HepG2 (cell line): ENCODE measurements around the gene WDR54. TPM values are rescaled to one million over a fixed set of nuclear protein-coding genes. Genes with fewer than 3 reads are reported as not detected.

Source experiments
- ATAC-seq: fragments of 200-7000 bp; cut with Tn5 transposase; 3 replicates; pipeline ENCODE4 v1.9.1; 2020; ENCODE audit warnings: mild to moderate bottlenecking, moderate library complexity
- BruUV-seq: library from RNA; stranded (reverse); fragments of 400-500 nt; replicated peaks from 2 replicates; lab custom pipeline; 2021; lab: Mats Ljungman, UMichigan
- CTCF ChIA-PET: fragments of 300-600 bp; formaldehyde crosslinking; extraction: SDS; loops from one replicate; lab custom pipeline; 2021; ENCODE audit warnings: low total read pairs, inconsistent platforms, low intra/inter-chr PET ratio; lab: Yijun Ruan, JAX
- POLR2A ChIA-PET: fragments of 350-600 bp; sonication (Branson Sonifier 250); formaldehyde crosslinking; loops from one replicate; lab custom pipeline; 2020; ENCODE audit warnings: antibody characterized with exemption, inconsistent platforms; lab: Yijun Ruan, JAX
- DNase-seq: peaks from one replicate; pipeline ENCODE4 v3.0.0-alpha.2; 2015; ENCODE audit warnings: low spot score
- FAIRE-seq: peaks from 3 replicates; lab custom pipeline; 2011; peaks lifted over from hg19 to GRCh38; lab: Jason Lieb, UNC
- H2AFZ ChIP-seq: one replicate; pipeline ENCODE4 v1.6.1; 2011; ENCODE audit warnings: low read length, inconsistent platforms
- H3K27ac ChIP-seq: fragments of 300-600 bp; 3 replicates; pipeline ENCODE4 v1.8.0; 2011; ENCODE audit warnings: mixed run types, mild to moderate bottlenecking, mixed read lengths, low read length, inconsistent platforms; ENCODE audit not compliant: insufficient read depth; ENCODE audit errors: extremely low read length
- H3K27me3 ChIP-seq, 2 experiments: fragments of 200-600 bp in 1 of 2; 2 replicates in 1 of 2; 3 replicates in 1 of 2; pipeline versions ENCODE4 v1.6.0 to v1.8.0; 2011; ENCODE audit warnings: low read length in 2 of 2, mild to moderate bottlenecking in 2 of 2, moderate library complexity in 2 of 2, inconsistent platforms in 1 of 2; ENCODE audit not compliant: insufficient read depth in 2 of 2, control insufficient read depth in 1 of 2
- H3K36me3 ChIP-seq, 2 experiments: fragments of 200-600 bp in 1 of 2; replicated peaks in 1 of 2; 2 replicates in 1 of 2; 3 replicates in 1 of 2; pipeline versions ENCODE4 v1.5.1 to v1.8.0; 2011; ENCODE audit warnings: low read length in 2 of 2, inconsistent platforms in 1 of 2; ENCODE audit not compliant: insufficient read depth in 2 of 2, control insufficient read depth in 1 of 2
- H3K4me1 ChIP-seq: 2 replicates; pipeline ENCODE4 v1.5.1; 2012; ENCODE audit warnings: low read length, inconsistent platforms; ENCODE audit not compliant: insufficient read depth
- H3K4me2 ChIP-seq: 2 replicates; pipeline ENCODE4 v1.6.0; 2011; ENCODE audit warnings: low read depth, low read length, inconsistent platforms
- H3K4me3 ChIP-seq, 3 experiments: fragments of 200-600 bp in 1 of 3; sonication (generic), shearing (Covaris generic) in 1 of 3; replicated peaks in 1 of 3; 2 replicates each; pipeline ENCODE4 v1.5.1; 2011 to 2016; ENCODE audit warnings: low read length in 3 of 3, inconsistent platforms in 2 of 3, low read depth in 2 of 3, mild to moderate bottlenecking in 2 of 3, control low read depth in 1 of 3, mixed read lengths in 1 of 3; ENCODE audit not compliant: insufficient read depth in 1 of 3
- H3K79me2 ChIP-seq: one replicate; pipeline ENCODE4 v1.6.1; 2011; ENCODE audit warnings: low read length, inconsistent platforms; ENCODE audit not compliant: insufficient read depth
- H3K9ac ChIP-seq: 2 replicates; pipeline ENCODE4 v1.6.0; 2011; ENCODE audit warnings: mild to moderate bottlenecking, low read depth, low read length, inconsistent platforms; ENCODE audit not compliant: insufficient read depth
- H3K9me3 ChIP-seq: 2 replicates; pipeline ENCODE4 v1.5.1; 2012; ENCODE audit warnings: mild to moderate bottlenecking, low read length
- H4K20me1 ChIP-seq: 2 replicates; pipeline ENCODE4 v1.6.0; 2011; ENCODE audit warnings: inconsistent platforms, mild to moderate bottlenecking, low read length, moderate library complexity; ENCODE audit not compliant: insufficient read depth
- ARNTL ChIP-seq: sonication (generic); formaldehyde crosslinking; IDR thresholded peaks from 2 replicates; pipeline ENCODE4 v1.4.0; 2020; ENCODE audit warnings: mild to moderate bottlenecking, missing genetic modification reagents
- GPBP1L1 ChIP-seq: sonication (generic); formaldehyde crosslinking; IDR thresholded peaks from 2 replicates; pipeline ENCODE4 v1.5.0; 2020; ENCODE audit warnings: mild to moderate bottlenecking, missing genetic modification reagents
- HHEX ChIP-seq: IDR thresholded peaks from 2 replicates; pipeline ENCODE4 v1.6.1; 2016; ENCODE audit warnings: control low read depth
- HIC2 ChIP-seq: sonication (generic); formaldehyde crosslinking; IDR thresholded peaks from 2 replicates; pipeline ENCODE4 v1.9.0; 2022; ENCODE audit warnings: low read depth, missing genetic modification reagents
- KLF16 ChIP-seq, 2 experiments: sonication (generic) in 1 of 2; formaldehyde crosslinking in 1 of 2; IDR thresholded peaks; 2 replicates each; pipeline versions ENCODE4 v1.6.1 to v1.8.0; 2016 to 2023; ENCODE audit warnings: missing genetic modification reagents in 2 of 2, missing compliant biosample characterization in 1 of 2
- SOX5 ChIP-seq: IDR thresholded peaks from 2 replicates; pipeline ENCODE4 v1.6.1; 2016; ENCODE audit warnings: borderline replicate concordance
- ZBTB25 ChIP-seq: IDR thresholded peaks from 2 replicates; pipeline ENCODE4 v1.6.1; 2018; ENCODE audit warnings: missing genetic modification reagents
- ZBTB7B ChIP-seq: sonication (generic); formaldehyde crosslinking; IDR thresholded peaks from 2 replicates; pipeline ENCODE4 v1.4.0; 2020; ENCODE audit warnings: missing genetic modification reagents
- ZHX1 ChIP-seq: sonication (generic); formaldehyde crosslinking; IDR thresholded peaks from 2 replicates; pipeline ENCODE4 v1.8.1; 2022; ENCODE audit warnings: low read depth, mild to moderate bottlenecking, missing genetic modification reagents
- ZNF224 ChIP-seq: sonication (generic); formaldehyde crosslinking; IDR thresholded peaks from 2 replicates; pipeline ENCODE4 v1.5.0; 2020; ENCODE audit warnings: mild to moderate bottlenecking, missing genetic modification reagents
- ZNF253 ChIP-seq: sonication (generic); formaldehyde crosslinking; IDR thresholded peaks from 2 replicates; pipeline ENCODE4 v1.8.0; 2022; ENCODE audit warnings: mild to moderate bottlenecking, missing genetic modification reagents, borderline replicate concordance
- ZNF34 ChIP-seq: sonication (generic); formaldehyde crosslinking; IDR thresholded peaks from 2 replicates; pipeline ENCODE4 v1.4.0; 2020; ENCODE audit warnings: mild to moderate bottlenecking, missing genetic modification reagents, borderline replicate concordance
- ZNF484 ChIP-seq: sonication (generic); formaldehyde crosslinking; IDR thresholded peaks from 2 replicates; pipeline ENCODE4 v1.5.1; 2020; ENCODE audit warnings: mild to moderate bottlenecking, low read depth, missing genetic modification reagents, borderline replicate concordance
- ZNF513 ChIP-seq: sonication (generic); formaldehyde crosslinking; conservative IDR thresholded peaks from 2 replicates; pipeline ENCODE4 v1.5.0; 2020; ENCODE audit warnings: missing genetic modification reagents
- ZNF543 ChIP-seq: sonication (generic); formaldehyde crosslinking; IDR thresholded peaks from 2 replicates; pipeline ENCODE4 v1.4.0; 2020; ENCODE audit warnings: mild to moderate bottlenecking, missing genetic modification reagents
- WGBS: methylation state at CpG from one replicate; pipeline ENCODE4 v1.1.6; 2017; ENCODE audit warnings: low lambda C conversion rate; 5-methylcytosine and 5-hydroxymethylcytosine counted together
- in situ Hi-C: cut with HindIII; loops from 2 replicates; pipeline ENCODE4 v1.10.0; 2017; ENCODE audit warnings: low pct_unique_long_range_greater_than_20kb; ENCODE audit not compliant: extremely low pct_ligation_motif_present
- intact Hi-C: fragments of 100-400 bp; cut with micrococcal nuclease; formaldehyde crosslinking; loops from one replicate; pipeline ENCODE4 v1.10.0; 2022; ENCODE audit not compliant: unreplicated experiment
- polyA plus RNA-seq, 8 experiments: library from polyadenylated mRNA; depleted of rRNA in 3 of 8; stranded (reverse) in 7 of 8; unstranded in 1 of 8; fragments of >200 nt; fragmentation: Illumina TruSeq in 4 of 8; extraction: Trizol in 4 of 8; gene quantifications; 2 replicates each; pipeline versions ENCODE4 v1.2.1 to v1.2.3, GENCODE V29; 2011 to 2016; ENCODE audit warnings: low read depth in 4 of 8, missing spikeins in 1 of 8, mixed read lengths in 1 of 8; ENCODE audit not compliant: insufficient read depth in 1 of 8
- total RNA-seq, 5 experiments: library from RNA; depleted of rRNA; stranded (reverse); fragments of >200 nt; fragmentation: Illumina TruSeq; extraction: Trizol; gene quantifications; 2 replicates each; pipeline ENCODE4 v1.2.3, GENCODE V29; 2016; ENCODE audit warnings: low read depth in 1 of 5

The WDR54 gene
- total and polyA plus RNA-seq, 2 of the 13 experiments (the other 11 are each of a cell fraction or from before 2014, with no cell fraction given), result 2.0 to 17.3 TPM

GRCh38 chr2:74387346-74387745, 34.2 kb upstream of the WDR54 start (continued):
- TF ChIP-seq ZHX1 (CRISPR knock-in tag) (no peak), ZNF484 (CRISPR knock-in tag) (no peak), ZNF253 (CRISPR knock-in tag) (no peak), ZBTB7B (CRISPR knock-in tag) (no peak), SOX5 (no peak)

- Histone ChIP-seq H3K9me3 (no peaks in the 10 kb centered on the region), H3K4me2 (peak overlapping the region; percentile 96), H3K27me3 (peaks cover 0 to 4% of the 10 kb centered on the region in 2 experiments; a peak in 2 of 5 replicates), H3K4me3 (peak overlapping the region; percentile 82 to 98 (median 84); a peak in 5 of 6 replicates), H4K20me1 (no peaks in the 10 kb centered on the region), H3K27ac (peak overlapping the region; percentile 87), H3K79me2 (peaks cover 56% of the 10 kb centered on the region), H3K9ac (peak overlapping the region; percentile 94), H3K4me1 (peaks cover 55% of the 10 kb centered on the region), H3K36me3 (peaks cover 0 to 4% of the 10 kb centered on the region in 2 experiments; a peak in 2 of 5 replicates), H2AFZ (no peak overlapping the region)
- in situ Hi-C loops (no loop called here), intact Hi-C loops (loop anchor here (5.0 kb wide), 2 partner anchors 58 to 123 kb away; no protein-coding TSS in a partner anchor)
- FAIRE-seq (no peak), DNase-seq (no peak), ATAC-seq (no peak)
- 78% methylated on average over 5 of the region's 5 CpGs for WGBS
- ChIA-PET POLR2A (interaction anchor here (0.9 to 3.8 kb wide), 11 partner anchors 8 to 136 kb away, joined by 3 to 38 read pairs (median 7); partner anchors contain the start of genes CCDC142, INO80B, TTC31 and WBP1), CTCF (no interaction called here)
- no TSS peak for BruUV-seq
- TF ChIP-seq GPBP1L1 (CRISPR knock-in tag), result no peak
- no peak for TF ChIP-seq ZNF513 (CRISPR knock-in tag)
- no peak for TF ChIP-seq HIC2 (CRISPR knock-in tag)
- no peak for TF ChIP-seq ARNTL
- no peak for TF ChIP-seq HHEX (CRISPR knock-in tag)
- TF ChIP-seq ZBTB25, result no peak
- TF ChIP-seq ZNF34, result 0 out of 2 replicates have a peak, but pooled peaks have one; percentile 35
- no peak for TF ChIP-seq ZNF224
- no peak for TF ChIP-seq KLF16 (CRISPR knock-in tag; IDR thresholded peaks at IDR 0.05)
- 0 out of 2 replicates have a peak, but pooled peaks have one; percentile 18 for TF ChIP-seq ZNF543
Measured at GRCh38 chr2:74390606-74391005, 30.9 kb upstream of the WDR54 start.
